Heart right ventricle (tissue), 16 donors: ENCODE results near the gene MRFAP1. TPM values are rescaled to one million over a fixed set of nuclear protein-coding genes. Genes with fewer than 3 reads are reported as not detected.
A peak's percentile ranks its signal among the peaks of the same experiment; 100 is the strongest.

ENCODE experiments used
- ATAC-seq, 8 donors: fragments of 200-7000 bp; cut with Tn5 transposase; one replicate each; pipeline ENCODE4 v1.9.1; 2020; ENCODE audit warnings: mild to moderate bottlenecking in 8 of 8, moderate library complexity in 8 of 8, moderate number of reproducible peaks in 1 of 8
- DNase-seq, 2 donors: peaks; one replicate each; pipeline ENCODE4 v3.0.0-alpha.2; 2020
- H3K27ac ChIP-seq, 10 donors: fragments of 200-600 bp; sonication (generic) in 2 of 10; one replicate each; pipeline versions ENCODE4 v1.5.0 to v1.8.0; 2020 to 2022; ENCODE audit warnings: mild to moderate bottlenecking in 3 of 10
- H3K27me3 ChIP-seq, 7 donors: fragments of 200-600 bp; one replicate each; pipeline ENCODE4 v1.8.0; 2021 to 2022; ENCODE audit warnings: mild to moderate bottlenecking in 2 of 7
- H3K36me3 ChIP-seq, 9 donors: fragments of 200-600 bp; sonication (generic) in 1 of 9; one replicate each; pipeline versions ENCODE4 v1.5.0 to v1.8.0; 2020 to 2022; ENCODE audit warnings: mild to moderate bottlenecking in 2 of 9
- H3K4me1 ChIP-seq, 9 donors: fragments of 200-600 bp; sonication (generic) in 1 of 9; one replicate each; pipeline versions ENCODE4 v1.5.0 to v1.8.0; 2020 to 2022; ENCODE audit warnings: mild to moderate bottlenecking in 4 of 9
- H3K4me3 ChIP-seq, 10 donors: fragments of 200-600 bp; sonication (generic) in 2 of 10; one replicate each; pipeline versions ENCODE4 v1.5.0 to v1.8.0; 2020 to 2022; ENCODE audit warnings: mild to moderate bottlenecking in 7 of 10, moderate library complexity in 2 of 10
- H3K9me3 ChIP-seq, 11 donors: fragments of 200-600 bp in 10 of 11; sonication (generic) in 2 of 11; one replicate each; pipeline versions ENCODE4 v1.5.0 to v1.8.0; 2013 to 2022; ENCODE audit warnings: mild to moderate bottlenecking in 2 of 11, control low read depth in 1 of 11, moderate library complexity in 1 of 11
- WGBS, 2 donors: extraction: QIAGEN DNeasy Blood & Tissue Kit; methylation state at CpG; one replicate each; pipeline ENCODE4 v1.1.7; 2013; ENCODE audit warnings: inconsistent platforms in 1 of 2; 5-methylcytosine and 5-hydroxymethylcytosine counted together
- intact Hi-C, 10 donors: fragments of 100-400 bp; cut with DNase I; formaldehyde crosslinking; loops; one replicate each; pipeline versions ENCODE4 v1.11.1 to v1.14.2; 2022
- long read RNA-seq, 3 donors: library from polyadenylated mRNA; unstranded; transcript quantifications; one replicate each; pipeline ENCODE4 v2.0.0, GENCODE V29; 2020 to 2021
- polyA plus RNA-seq, 2 donors: library from polyadenylated mRNA; stranded (reverse); fragments of 200-250 nt; gene quantifications; one replicate each; pipeline ENCODE4 v1.2.3, GENCODE V29; 2013
- total RNA-seq, 10 donors: library from RNA; stranded (reverse); fragmentation: NEBNext Ultra II Directional in 3 of 10; extraction: Animal tissue kit (Norgen Biotek cat#: 25700) in 3 of 10; gene quantifications; one replicate each; pipeline versions ENCODE4 v1.2.1 to v1.2.4, GENCODE V29; 2021 to 2023
- TF ChIP-seq, protein P1 (sequence below), 9 donors: fragments of 200-600 bp; sonication (generic) in 2 of 9; IDR thresholded peaks; one replicate each; pipeline versions ENCODE4 v1.5.0 to v1.8.0; 2021 to 2022; ENCODE audit warnings: antibody characterized with exemption in 9 of 9, mild to moderate bottlenecking in 5 of 9, moderate library complexity in 1 of 9
- donor health status: Arrhythmogenic right ventricular cardiomyopathy.
- donor health status: ischemic (EF 13 %, LVEDD 7.1; RV severe dilation, severe dysfunction).
- donor health status: healthy with polysubstance abuse.
- donor health status: DM: no; HTN: yes; CAD: no.
- donor health status: DM: no; HTN: no; CAD: no.
- donor health status: ischemic (EF 25% LVEDD 6.9; RV normal size, moderate dysfunction).
- donor health status: ischemic (EF 25% LVEDD 5.7; RV mildly dilated, moderate dysfunction).
- donor health status: healthy.
- donor health status: DM: yes; HTN: yes; CAD: no.
- donor health status: Ischemic cardiomyopathy.
- donor health status: ischemic (EF 35%, LVEDD 5.7; RV mildly dilated, moderate dysfunction).
- donor health status: nonischemic (EF 11% LVEDD 7.7; RV severe dilation, severe dysfunction).
- donor health status: DM: yes; HTN: yes; CAD: no.
- donor health status: PGD.
- donor health status: ischemic (EF 29% LVEDD 5.4; RV normal size, mild dysfunction).
- donor health status: nonischemic (EF 23%, LVEDD 6.1; RV moderate dilation, normal function).

Gene MRFAP1
- 100 to 1,000 TPM; 222 to 268 (median 248) TPM for total RNA-seq
- polyA plus RNA-seq: 100 to 1,000 TPM; 163 to 445 TPM
- long read RNA-seq, donor 1, transcript MRFAP1-201 (3 exons, 2,049 nt): minor isoform, 26 of 143 reads
- long read RNA-seq, donor 1, transcript MRFAP1-202 (2 exons, 1,584 nt): major isoform, 111 of 143 reads
- long read RNA-seq, donor 1, transcript MRFAP1-204 (1 exons, 1,982 nt): minor isoform, 6 of 143 reads
- long read RNA-seq, donor 1, partial matches to known transcripts: 0 of 143 reads
- long read RNA-seq, donor 1, other reads (novel, unspliced or antisense): 0 of 143 reads
- long read RNA-seq, donor 2, transcript MRFAP1-204 (1 exons, 1,982 nt): minor isoform, 11 of 147 reads
- long read RNA-seq, donor 2, transcript MRFAP1-201 (3 exons, 2,049 nt): minor isoform, 36 of 147 reads
- long read RNA-seq, donor 2, transcript MRFAP1-202 (2 exons, 1,584 nt): major isoform, 100 of 147 reads
- long read RNA-seq, donor 2, partial matches to known transcripts: 0 of 147 reads
- long read RNA-seq, donor 2, other reads (novel, unspliced or antisense): 0 of 147 reads
- long read RNA-seq, donor 3, transcript MRFAP1-202 (2 exons, 1,584 nt): major isoform, 249 of 339 reads
- long read RNA-seq, donor 3, transcript MRFAP1-201 (3 exons, 2,049 nt): minor isoform, 87 of 339 reads
- long read RNA-seq, donor 3, partial matches to known transcripts: 0 of 339 reads
- long read RNA-seq, donor 3, other reads (novel, unspliced or antisense): 0 of 339 reads

DNA sequence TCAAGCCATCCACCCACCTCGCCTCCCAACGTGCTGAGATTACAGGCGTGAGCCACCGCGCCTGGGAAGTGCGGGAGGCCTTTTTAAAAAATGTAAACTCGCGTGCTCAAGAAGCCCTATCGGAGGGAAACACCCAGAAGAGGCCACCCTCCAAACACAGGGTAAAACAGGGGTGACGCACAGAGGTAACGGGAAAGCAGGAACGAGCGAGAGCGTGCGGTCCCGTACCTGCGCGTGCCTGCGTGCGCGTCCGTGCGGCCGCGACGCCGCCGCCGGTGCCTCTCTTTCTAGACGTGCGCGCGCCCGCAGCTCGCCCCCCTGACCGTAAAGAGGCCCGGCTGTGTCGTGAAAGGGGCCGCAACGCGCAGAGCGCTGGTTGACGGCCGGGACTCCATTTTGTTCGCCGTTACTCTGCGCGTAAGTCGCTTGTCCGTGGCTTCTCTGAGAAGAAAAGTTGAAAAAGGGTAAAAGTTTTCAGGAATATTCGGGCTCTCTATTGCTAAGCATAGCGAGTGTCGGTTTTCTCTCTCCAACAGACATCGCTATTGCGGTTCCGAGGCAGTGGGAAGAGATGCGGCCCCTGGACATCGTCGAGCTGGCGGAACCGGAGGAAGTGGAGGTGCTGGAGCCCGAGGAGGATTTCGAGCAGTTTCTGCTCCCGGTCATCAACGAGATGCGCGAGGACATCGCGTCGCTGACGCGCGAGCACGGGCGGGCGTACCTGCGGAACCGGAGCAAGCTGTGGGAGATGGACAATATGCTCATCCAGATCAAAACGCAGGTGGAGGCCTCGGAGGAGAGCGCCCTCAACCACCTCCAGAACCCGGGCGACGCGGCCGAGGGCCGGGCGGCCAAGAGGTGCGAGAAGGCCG, at the start of gene MRFAP1:
Gene MRFAP1 (plus strand): TSS at position 394 of the 872 bp plus-strand sequence. CDS start 178 bp downstream, at position 572.
- peaks cover 0 to 25% (median 15%) of the 10 kb centered on the region in 9 donors for H3K36me3 ChIP-seq
- DNase-seq (peak; percentile 94 to 96), ATAC-seq (peak; percentile 92 to 97 (median 96))
- H3K9me3 ChIP-seq: no peaks in the 10 kb centered on the region
- TF ChIP-seq, protein P1, sequence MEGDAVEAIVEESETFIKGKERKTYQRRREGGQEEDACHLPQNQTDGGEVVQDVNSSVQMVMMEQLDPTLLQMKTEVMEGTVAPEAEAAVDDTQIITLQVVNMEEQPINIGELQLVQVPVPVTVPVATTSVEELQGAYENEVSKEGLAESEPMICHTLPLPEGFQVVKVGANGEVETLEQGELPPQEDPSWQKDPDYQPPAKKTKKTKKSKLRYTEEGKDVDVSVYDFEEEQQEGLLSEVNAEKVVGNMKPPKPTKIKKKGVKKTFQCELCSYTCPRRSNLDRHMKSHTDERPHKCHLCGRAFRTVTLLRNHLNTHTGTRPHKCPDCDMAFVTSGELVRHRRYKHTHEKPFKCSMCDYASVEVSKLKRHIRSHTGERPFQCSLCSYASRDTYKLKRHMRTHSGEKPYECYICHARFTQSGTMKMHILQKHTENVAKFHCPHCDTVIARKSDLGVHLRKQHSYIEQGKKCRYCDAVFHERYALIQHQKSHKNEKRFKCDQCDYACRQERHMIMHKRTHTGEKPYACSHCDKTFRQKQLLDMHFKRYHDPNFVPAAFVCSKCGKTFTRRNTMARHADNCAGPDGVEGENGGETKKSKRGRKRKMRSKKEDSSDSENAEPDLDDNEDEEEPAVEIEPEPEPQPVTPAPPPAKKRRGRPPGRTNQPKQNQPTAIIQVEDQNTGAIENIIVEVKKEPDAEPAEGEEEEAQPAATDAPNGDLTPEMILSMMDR (IDR thresholded peaks at IDR 0.05): no peak
- WGBS, 2 donors: 0 to 1% methylated on average over 90 of the region's 90 CpGs
- no peaks in the 10 kb centered on the region for H3K27me3 ChIP-seq
- peak within 1 kb of the TSS; percentile 74 to 96 (median 86) for H3K4me3 ChIP-seq
- peaks cover 14 to 40% (median 34%) of the 10 kb centered on the region in 9 donors for H3K4me1 ChIP-seq
- H3K27ac ChIP-seq: peak within 1 kb of the TSS; percentile 86 to 93 (median 90)
- intact Hi-C loops: loop anchor here in 8 of 10 donors (1.0 to 10.0 kb wide), 8 partner anchors 33 to 142 kb away; partner anchors contain the start of genes MRFAP1L1 (in 8 of the 8), BLOC1S4 (in 1 of the 8), KIAA0232 (in 1 of the 8) and MAN2B2 (in 1 of the 8)

DNA sequence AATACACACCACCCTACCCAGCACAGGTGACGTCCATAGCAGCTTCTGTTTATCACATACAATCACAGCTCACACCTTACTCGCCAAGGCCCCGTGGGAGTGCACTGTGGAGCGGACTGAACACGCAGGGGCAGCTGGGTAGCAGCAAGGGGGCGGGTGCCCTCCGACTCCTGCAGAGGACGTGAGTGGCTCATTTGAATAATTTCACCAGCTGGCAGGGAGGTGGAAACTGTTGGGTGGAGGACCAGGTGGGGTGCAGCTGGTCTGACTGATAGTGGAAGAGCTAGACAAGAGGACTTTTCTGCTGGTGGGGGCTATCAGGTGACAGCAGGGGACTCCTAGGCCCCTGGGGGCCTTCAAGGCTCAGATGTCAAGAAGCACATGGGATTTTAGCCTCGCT, 49.2 kb upstream of the MRFAP1 start:
- Histone ChIP-seq H3K4me3 (no peak overlapping the region), H3K27ac (no peak overlapping the region), H3K4me1 (no peaks in the 10 kb centered on the region), H3K36me3 (peaks cover 0 to 78% (median 2%) of the 10 kb centered on the region in 9 donors), H3K27me3 (no peaks in the 10 kb centered on the region), H3K9me3 (no peaks in the 10 kb centered on the region)
- intact Hi-C loops: no loop called here
- TF ChIP-seq, protein P1 (IDR thresholded peaks at IDR 0.05): no peak
- 87 to 92% methylated on average over 9 of the region's 9 CpGs for WGBS, 2 donors
- ATAC-seq (no peak), DNase-seq (no peak)

GRCh38 chr4:6591781-6592180, 48.7 kb upstream of the MRFAP1 start:
- H3K4me1 ChIP-seq: no peaks in the 10 kb centered on the region
- intact Hi-C loops: no loop called here
- H3K27me3 ChIP-seq: no peaks in the 10 kb centered on the region
- no peaks in the 10 kb centered on the region for H3K9me3 ChIP-seq
- peaks cover 0 to 77% (median 2%) of the 10 kb centered on the region in 9 donors for H3K36me3 ChIP-seq
- 87% methylated on average over 9 of the region's 9 CpGs for WGBS, 2 donors
- ATAC-seq (no peak), DNase-seq (no peak)
- TF ChIP-seq, protein P1 (IDR thresholded peaks at IDR 0.05): no peak
- H3K27ac ChIP-seq: no peak overlapping the region
- no peak overlapping the region for H3K4me3 ChIP-seq
